DOHH2 (cell line): ENCODE data around the gene ADSS2.

ENCODE experiments used
- H3F3A ChIP-seq: fragments of 200-600 bp; sonication (generic), shearing (Covaris generic); 2 replicates; pipeline ENCODE4 v1.6.0; 2016; ENCODE audit warnings: antibody characterized with exemption, mild to moderate bottlenecking; ENCODE audit not compliant: control insufficient read depth, insufficient read depth
- H3K27ac ChIP-seq: fragments of 200-600 bp; sonication (generic); 2 replicates; pipeline ENCODE4 v1.5.1; 2014; ENCODE audit warnings: low read depth, mild to moderate bottlenecking, low read length, moderate library complexity
- H3K27me3 ChIP-seq: fragments of 200-600 bp; sonication (generic); 2 replicates; pipeline ENCODE4 v1.6.1; 2014; ENCODE audit warnings: mild to moderate bottlenecking, low read length, mixed read lengths; ENCODE audit not compliant: control insufficient read depth
- H3K36me3 ChIP-seq: fragments of 200-600 bp; sonication (generic); 2 replicates; pipeline ENCODE4 v1.6.1; 2014; ENCODE audit warnings: mild to moderate bottlenecking, low read length, moderate library complexity, mixed read lengths; ENCODE audit not compliant: control insufficient read depth
- H3K4me1 ChIP-seq: fragments of 200-600 bp; sonication (generic); 2 replicates; pipeline ENCODE4 v1.6.1; 2014; ENCODE audit warnings: mild to moderate bottlenecking, low read length, mixed read lengths; ENCODE audit not compliant: control insufficient read depth
- H3K4me2 ChIP-seq: fragments of 200-600 bp; sonication (generic); 2 replicates; pipeline ENCODE4 v1.6.0; 2014; ENCODE audit warnings: mild to moderate bottlenecking, low read length, moderate library complexity
- H3K4me3 ChIP-seq: fragments of 200-600 bp; sonication (generic); 2 replicates; pipeline ENCODE4 v1.5.1; 2014; ENCODE audit warnings: mild to moderate bottlenecking, low read length, mixed read lengths
- H3K79me2 ChIP-seq: fragments of 200-600 bp; sonication (generic); 2 replicates; pipeline ENCODE4 v1.6.1; 2014; ENCODE audit warnings: mild to moderate bottlenecking, low read length, mixed read lengths; ENCODE audit not compliant: control insufficient read depth
- H3K9me2 ChIP-seq: fragments of 200-600 bp; sonication (generic); replicated peaks from 2 replicates; pipeline ENCODE4 v1.6.1; 2014; ENCODE audit warnings: mild to moderate bottlenecking, low read length, mixed read lengths; ENCODE audit not compliant: control insufficient read depth
- H3K9me3 ChIP-seq: fragments of 200-600 bp; sonication (generic); 2 replicates; pipeline ENCODE4 v1.6.1; 2014; ENCODE audit warnings: antibody characterized with exemption, low read length, mixed read lengths; ENCODE audit not compliant: control insufficient read depth, insufficient read depth
- H4K20me1 ChIP-seq: fragments of 200-600 bp; sonication (generic); 2 replicates; pipeline ENCODE4 v1.6.0; 2014; ENCODE audit warnings: low read depth, mild to moderate bottlenecking, antibody characterized with exemption, low read length, moderate library complexity; ENCODE audit not compliant: control insufficient read depth, insufficient read depth
- CTCF ChIP-seq: fragments of 200-600 bp; sonication (generic); IDR thresholded peaks from one replicate; pipeline ENCODE4 v1.5.1; 2014; ENCODE audit warnings: antibody characterized with exemption, mild to moderate bottlenecking, low read depth, low read length; ENCODE audit not compliant: poor library complexity, severe bottlenecking
- EZH2phosphoT487 ChIP-seq: fragments of 200-600 bp; sonication (generic); IDR thresholded peaks from 2 replicates; pipeline ENCODE4 v1.6.1; 2017; ENCODE audit warnings: borderline replicate concordance, mild to moderate bottlenecking, antibody characterized with exemption, low read length, moderate library complexity, mixed read lengths

ADSS2 gene

GRCh38 chr1:244439391-244440032 lies 12.2 kb downstream of the ADSS2 start:
- TF ChIP-seq EZH2phosphoT487 (no peak), CTCF (no peak)
- H3F3A ChIP-seq = no peaks in the 10 kb centered on the region
- no peaks in the 10 kb centered on the region for H3K9me3 ChIP-seq
- H4K20me1 ChIP-seq = peaks cover 18% of the 10 kb centered on the region
- no peak overlapping the region for H3K4me2 ChIP-seq
- no peak overlapping the region for H3K4me3 ChIP-seq
- peaks cover 80% of the 10 kb centered on the region for H3K79me2 ChIP-seq
- H3K4me1 ChIP-seq = no peaks in the 10 kb centered on the region
- H3K9me2 ChIP-seq = no peaks in the 10 kb centered on the region
- H3K27me3 ChIP-seq = no peaks in the 10 kb centered on the region
- no peak overlapping the region for H3K27ac ChIP-seq
- H3K36me3 ChIP-seq = peaks cover 62% of the 10 kb centered on the region

GRCh38 chr1:244437086-244437468 lies 14.6 kb downstream of the ADSS2 start:
- H3K9me2 ChIP-seq = no peaks in the 10 kb centered on the region
- no peaks in the 10 kb centered on the region for H3K4me1 ChIP-seq
- H3K27ac ChIP-seq = no peak overlapping the region
- no peaks in the 10 kb centered on the region for H3K27me3 ChIP-seq
- peaks cover 9% of the 10 kb centered on the region for H4K20me1 ChIP-seq
- no peak overlapping the region for H3K4me3 ChIP-seq
- H3F3A ChIP-seq = no peaks in the 10 kb centered on the region
- TF ChIP-seq CTCF = no peak
- H3K4me2 ChIP-seq = no peak overlapping the region
- no peaks in the 10 kb centered on the region for H3K9me3 ChIP-seq
- peaks cover 57% of the 10 kb centered on the region for H3K79me2 ChIP-seq
- peaks cover 66% of the 10 kb centered on the region for H3K36me3 ChIP-seq

- Histone ChIP-seq H3K4me3 (no peak overlapping the region), H3K9me2 (no peaks in the 10 kb centered on the region), H3F3A (no peaks in the 10 kb centered on the region), H3K9me3 (no peaks in the 10 kb centered on the region), H3K27me3 (no peaks in the 10 kb centered on the region), H3K27ac (no peak overlapping the region), H4K20me1 (peaks cover 9% of the 10 kb centered on the region), H3K4me1 (no peaks in the 10 kb centered on the region), H3K79me2 (peaks cover 52% of the 10 kb centered on the region), H3K36me3 (peaks cover 72% of the 10 kb centered on the region), H3K4me2 (no peak overlapping the region)
- no peak for TF ChIP-seq EZH2phosphoT487
- no peak for TF ChIP-seq CTCF
These were observed 15.2 kb downstream of the ADSS2 start for GRCh38 chr1:244436336-244437085.
